GM23248 (cell line): ENCODE results near the gene LUC7L.

Source experiments
- EZH2 ChIP-seq: fragments of 200-600 bp; sonication (generic); IDR thresholded peaks from 2 replicates; pipeline ENCODE4 v1.6.1; 2018; ENCODE audit warnings: antibody characterized with exemption, mild to moderate bottlenecking; ENCODE audit not compliant: insufficient read depth, poor library complexity, severe bottlenecking
- EZH2phosphoT487 ChIP-seq: fragments of 200-600 bp; sonication (generic); IDR thresholded peaks from 2 replicates; pipeline ENCODE4 v1.6.1; 2018; ENCODE audit warnings: antibody characterized with exemption, moderate library complexity, mild to moderate bottlenecking, low read depth; ENCODE audit not compliant: insufficient read depth

GRCh38 chr16:249431-249830 is 20.2 kb upstream of the LUC7L start:
- TF ChIP-seq EZH2: no peak
- no peak for TF ChIP-seq EZH2phosphoT487
